GM06990 (cell line): ENCODE results near the gene ZNF668.

Experiments used
- DNase-seq: peaks from one replicate; pipeline ENCODE4 v3.0.0-alpha.2; 2011; ENCODE audit not compliant: insufficient read length; ENCODE audit errors: extremely low read depth
- H3K27me3 ChIP-seq: replicated peaks from 2 replicates; pipeline ENCODE4 v1.6.0; 2011; ENCODE audit warnings: low read length; ENCODE audit not compliant: control insufficient read depth, insufficient read depth
- H3K36me3 ChIP-seq: 2 replicates; pipeline ENCODE4 v1.5.1; 2011; ENCODE audit warnings: low read length; ENCODE audit not compliant: control insufficient read depth, insufficient read depth
- H3K4me3 ChIP-seq: replicated peaks from 2 replicates; pipeline ENCODE4 v1.5.1; 2011; ENCODE audit warnings: low read depth, mild to moderate bottlenecking, control low read depth, low read length
- CTCF ChIP-seq: IDR thresholded peaks from 2 replicates; pipeline ENCODE4 v1.5.1; 2011; ENCODE audit warnings: low read length, control low read depth, mild to moderate bottlenecking, inconsistent platforms; ENCODE audit not compliant: insufficient read depth, poor library complexity, severe bottlenecking

ZNF668 gene

GRCh38 chr16:31113121-31114120 is 39.4 kb upstream of the ZNF668 start:
- no peak for DNase-seq
- no peaks in the 10 kb centered on the region for H3K27me3 ChIP-seq
- H3K36me3 ChIP-seq, result peaks cover 24% of the 10 kb centered on the region
- TF ChIP-seq CTCF, result no peak
- no peak overlapping the region for H3K4me3 ChIP-seq

GRCh38 chr16:31112711-31113110 is 38.7 kb upstream of the ZNF668 start:
- no peak overlapping the region for H3K4me3 ChIP-seq
- peaks cover 24% of the 10 kb centered on the region for H3K36me3 ChIP-seq
- no peak for TF ChIP-seq CTCF
- no peak for DNase-seq
- no peaks in the 10 kb centered on the region for H3K27me3 ChIP-seq

GRCh38 chr16:31111881-31112466 is 37.9 kb upstream of the ZNF668 start:
- Histone ChIP-seq H3K27me3 (no peaks in the 10 kb centered on the region), H3K36me3 (peaks cover 24% of the 10 kb centered on the region), H3K4me3 (no peak overlapping the region)
- TF ChIP-seq CTCF, result no peak
- DNase-seq, result no peak

- no peak overlapping the region for H3K4me3 ChIP-seq
- no peak for DNase-seq
- no peaks in the 10 kb centered on the region for H3K27me3 ChIP-seq
- H3K36me3 ChIP-seq, result peaks cover 24% of the 10 kb centered on the region
- TF ChIP-seq CTCF, result no peak
These were observed 36.3 kb upstream of the ZNF668 start for GRCh38 chr16:31110106-31111034.

GRCh38 chr16:31109622-31110021 is 35.6 kb upstream of the ZNF668 start:
- TF ChIP-seq CTCF, result no peak
- no peak for DNase-seq
- no peak overlapping the region for H3K4me3 ChIP-seq
- peaks cover 24% of the 10 kb centered on the region for H3K36me3 ChIP-seq
- no peaks in the 10 kb centered on the region for H3K27me3 ChIP-seq
